Measurements from ENCODE around the gene CCM2.
A peak's percentile ranks its signal among the peaks of the same experiment; 100 is the strongest.

The CCM2 gene

DNA sequence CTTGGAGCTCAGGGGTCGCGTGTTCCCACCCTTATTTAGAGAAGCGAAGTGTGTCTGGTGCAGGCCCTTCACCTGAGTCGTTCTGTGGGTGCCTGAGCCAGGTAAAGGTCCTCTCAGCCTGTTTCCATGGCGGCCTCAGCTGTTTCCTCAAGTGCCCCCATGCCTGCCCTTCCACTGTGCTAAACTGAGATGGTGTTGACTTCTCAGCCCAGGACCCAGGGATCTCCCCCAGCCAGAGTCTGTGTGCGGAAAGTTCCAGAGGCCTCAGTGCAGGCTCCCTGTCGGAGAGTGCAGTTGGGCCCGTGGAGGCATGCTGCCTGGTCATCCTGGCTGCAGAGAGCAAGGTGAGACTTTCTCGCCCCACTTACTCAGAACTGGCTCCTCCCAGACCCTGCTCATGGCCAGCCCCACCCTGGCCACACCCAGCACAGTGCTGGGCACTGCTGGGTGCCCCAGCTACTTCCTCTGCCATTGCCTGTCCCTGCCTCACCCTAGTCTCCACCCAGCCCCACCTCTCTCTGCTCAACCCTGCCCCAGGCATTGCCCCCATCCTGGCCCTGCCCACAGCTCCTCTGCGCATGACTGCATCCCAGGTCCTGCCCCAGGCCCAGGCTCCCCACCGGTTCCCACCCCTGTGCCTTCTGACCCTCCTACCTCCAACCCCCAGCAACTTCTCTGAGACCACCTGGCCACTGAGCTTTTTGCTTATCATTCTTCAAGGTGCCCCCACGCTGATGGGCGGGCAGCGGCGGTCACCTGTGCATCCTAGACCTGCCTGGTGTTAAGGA, 68.4 kb downstream of the CCM2 start:
- no peak for DNase-seq

DNA sequence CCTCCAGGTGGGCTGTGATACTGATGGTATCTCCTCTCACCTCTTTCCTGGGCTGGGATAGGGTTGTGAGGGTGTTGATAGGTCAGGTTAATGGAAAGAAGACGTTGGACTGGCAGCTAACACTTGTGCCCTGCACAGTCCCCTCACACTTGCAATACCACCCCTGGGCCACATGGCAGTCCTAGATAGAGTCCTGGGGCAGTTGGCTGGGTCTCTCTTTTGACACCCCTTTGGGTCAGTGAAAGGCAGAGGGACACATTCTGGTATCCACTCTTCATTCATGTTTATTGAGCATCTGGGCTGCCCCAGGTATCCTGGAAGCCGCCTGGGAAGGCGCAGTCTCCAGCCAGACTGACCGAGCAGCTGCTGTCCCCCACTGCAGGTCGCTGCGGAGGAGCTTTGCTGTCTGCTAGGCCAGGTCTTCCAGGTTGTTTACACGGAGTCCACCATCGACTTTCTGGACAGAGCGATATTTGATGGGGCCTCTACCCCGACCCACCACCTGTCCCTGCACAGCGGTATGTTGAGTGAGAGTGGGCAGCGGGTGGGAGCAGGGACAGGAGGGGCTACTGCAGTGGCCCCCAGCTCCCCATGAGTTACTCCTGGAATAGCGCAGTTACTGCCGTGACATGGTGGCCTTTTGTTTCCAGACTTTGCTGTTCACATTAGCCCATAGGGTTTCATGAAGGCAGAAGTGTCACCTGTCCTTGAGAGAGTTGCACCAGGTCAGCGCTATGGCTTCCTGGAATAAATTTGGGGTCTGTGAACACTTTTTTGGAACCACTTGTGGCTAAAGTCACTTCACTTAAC, 69.6 kb downstream of the CCM2 start:
- no peak for DNase-seq

DNA sequence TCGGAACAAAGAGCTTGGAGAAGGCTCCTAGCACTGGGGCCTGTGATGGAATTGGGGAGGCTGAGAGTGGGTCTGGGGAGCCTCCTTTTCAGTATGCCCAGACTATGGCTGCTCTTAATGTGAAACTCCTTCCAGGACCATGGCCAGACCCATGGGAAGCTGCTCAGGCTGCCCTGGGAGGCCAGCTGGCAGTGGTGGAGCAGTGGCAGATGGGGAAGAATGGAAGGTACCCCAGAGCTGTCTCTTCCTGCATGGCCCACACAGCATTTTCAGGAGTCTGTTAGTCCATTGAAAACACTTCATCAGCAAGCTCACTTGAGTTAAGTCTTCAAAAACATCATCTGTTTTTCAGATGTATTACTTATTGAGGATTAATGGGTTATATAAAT, 70.2 kb downstream of the CCM2 start:
- DNase-seq: peak in 1 of 14 donors; percentile 66

DNA sequence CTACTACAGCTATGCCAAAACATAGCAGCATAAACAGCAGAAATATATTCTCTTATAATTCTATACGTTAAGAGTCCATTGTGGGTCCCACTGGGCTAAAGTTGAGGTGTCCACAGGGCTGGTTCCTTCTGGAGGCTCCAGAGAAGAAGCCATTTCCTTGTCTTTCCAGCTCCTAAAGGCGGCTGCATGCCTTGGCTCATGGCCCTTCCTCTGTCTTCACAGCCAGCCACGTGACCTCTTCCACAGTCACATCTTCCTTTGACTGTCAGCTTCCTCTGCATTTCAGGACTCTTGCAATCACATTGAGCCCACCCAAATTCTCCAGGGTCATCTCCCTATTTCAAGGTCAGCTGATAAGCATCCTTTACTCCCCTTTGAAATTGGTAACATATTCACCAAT, 71.5 kb downstream of the CCM2 start:
- no peak for DNase-seq

DNA sequence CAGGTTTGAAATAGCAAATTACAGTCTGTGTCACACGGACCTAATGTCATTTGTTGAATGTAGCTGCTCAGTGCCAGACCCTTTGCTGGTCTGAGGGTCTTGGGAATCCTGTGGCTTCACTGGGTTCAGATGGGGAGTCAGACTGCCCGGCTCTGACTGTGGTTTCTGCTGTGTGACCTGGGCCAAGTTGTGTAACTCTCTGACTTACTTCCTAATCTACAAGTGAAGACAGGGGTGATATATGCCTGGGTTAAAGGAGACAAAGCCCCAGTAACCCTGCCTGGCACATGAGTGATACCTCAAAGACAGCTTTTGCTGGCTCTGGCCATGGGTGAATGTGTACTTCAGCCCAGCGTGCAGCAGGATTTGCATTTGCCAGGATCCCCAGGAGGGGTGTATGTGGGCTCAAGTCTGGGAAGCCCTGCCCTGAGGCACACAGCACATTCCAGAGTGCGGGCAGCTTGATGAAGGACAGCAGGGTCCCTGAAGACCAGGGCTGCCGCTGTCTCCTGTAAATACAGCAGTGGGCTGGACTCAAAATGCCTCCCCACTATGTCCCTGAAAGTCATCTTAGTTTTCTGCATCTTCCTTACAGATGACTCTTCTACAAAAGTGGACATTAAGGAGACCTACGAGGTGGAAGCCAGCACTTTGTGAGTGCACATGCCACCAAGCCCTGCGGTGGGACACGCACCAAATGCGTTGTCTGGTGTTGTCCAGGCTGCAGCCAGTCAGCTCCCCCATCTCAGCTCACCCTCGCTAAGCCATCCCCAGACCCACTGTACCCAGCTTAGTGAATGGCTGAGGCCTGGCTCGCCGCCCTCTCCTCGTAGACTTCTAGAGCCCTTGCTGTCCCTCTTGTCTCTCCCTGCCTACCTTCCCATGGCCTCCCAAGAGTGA, 72.4 kb downstream of the CCM2 start:
- no peak for DNase-seq

DNA sequence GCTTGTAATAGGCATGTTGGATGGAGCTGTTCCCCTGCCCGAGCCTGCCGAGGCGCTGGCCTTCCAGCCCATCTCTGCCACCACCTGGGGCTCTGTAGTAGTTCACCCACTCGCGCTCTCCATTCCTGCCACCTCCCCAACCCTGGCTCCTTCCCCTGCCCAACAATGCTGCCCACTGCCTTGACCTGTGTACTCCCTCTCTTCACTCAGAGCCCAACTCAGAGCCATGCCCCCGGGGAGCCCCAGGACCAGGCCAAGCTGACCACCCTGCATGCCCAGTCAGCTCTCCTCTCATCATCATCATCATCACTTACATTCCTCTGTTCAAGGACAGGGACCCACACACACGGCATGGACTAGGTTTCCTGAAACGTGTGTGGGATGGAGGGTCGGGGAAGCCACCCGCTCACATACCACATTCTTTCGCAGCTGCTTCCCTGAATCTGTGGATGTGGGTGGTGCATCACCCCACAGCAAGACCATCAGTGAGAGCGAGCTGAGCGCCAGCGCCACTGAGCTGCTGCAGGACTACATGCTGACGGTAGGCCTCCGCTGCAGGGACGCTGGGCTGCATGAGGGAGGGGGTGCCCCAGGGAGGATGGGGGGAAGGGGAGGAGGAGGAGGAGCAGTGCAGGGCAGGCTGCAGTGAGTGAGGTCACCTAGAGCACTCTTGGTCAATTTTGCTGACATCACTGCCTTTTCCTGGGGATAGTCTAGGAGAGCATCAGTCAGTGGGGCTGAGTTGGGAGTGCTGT, 73.2 kb downstream of the CCM2 start:
- peak in 2 of 14 donors; percentile 20 to 39 for DNase-seq

DNA sequence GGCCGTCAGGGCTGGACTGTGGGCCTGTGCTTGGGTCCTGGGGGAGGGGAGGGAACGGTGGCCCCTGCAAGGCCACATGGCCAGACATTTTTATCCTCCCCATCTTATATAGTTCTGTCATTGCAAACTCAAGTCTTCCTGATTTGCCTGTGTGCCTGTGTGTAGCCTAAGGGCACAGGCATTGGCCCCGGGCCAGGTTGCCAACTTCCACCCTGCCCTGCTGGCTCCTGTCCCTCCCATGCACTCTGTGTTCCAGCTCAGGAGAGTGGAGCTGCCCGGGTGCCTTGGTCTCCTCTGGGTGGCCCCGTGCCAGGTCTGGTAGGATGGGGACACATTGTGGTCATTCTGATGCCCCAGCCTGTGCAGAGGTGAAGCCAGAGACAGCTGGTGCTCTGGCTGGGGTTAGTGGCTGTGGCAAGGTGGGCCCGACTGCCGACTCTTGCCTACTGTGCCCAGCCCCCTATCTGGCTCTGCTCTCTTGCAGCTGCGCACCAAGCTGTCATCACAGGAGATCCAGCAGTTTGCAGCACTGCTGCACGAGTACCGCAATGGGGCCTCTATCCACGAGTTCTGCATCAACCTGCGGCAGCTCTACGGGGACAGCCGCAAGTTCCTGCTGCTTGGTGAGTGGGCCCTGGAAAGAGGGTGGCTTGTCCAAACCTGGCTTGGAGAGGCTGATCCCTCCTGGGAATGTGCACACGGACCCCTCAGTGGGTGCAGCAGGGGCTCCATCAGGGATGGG, 74.0 kb downstream of the CCM2 start:
- peak in 5 of 14 donors; percentile 21 to 47 (median 35) for DNase-seq

DNA sequence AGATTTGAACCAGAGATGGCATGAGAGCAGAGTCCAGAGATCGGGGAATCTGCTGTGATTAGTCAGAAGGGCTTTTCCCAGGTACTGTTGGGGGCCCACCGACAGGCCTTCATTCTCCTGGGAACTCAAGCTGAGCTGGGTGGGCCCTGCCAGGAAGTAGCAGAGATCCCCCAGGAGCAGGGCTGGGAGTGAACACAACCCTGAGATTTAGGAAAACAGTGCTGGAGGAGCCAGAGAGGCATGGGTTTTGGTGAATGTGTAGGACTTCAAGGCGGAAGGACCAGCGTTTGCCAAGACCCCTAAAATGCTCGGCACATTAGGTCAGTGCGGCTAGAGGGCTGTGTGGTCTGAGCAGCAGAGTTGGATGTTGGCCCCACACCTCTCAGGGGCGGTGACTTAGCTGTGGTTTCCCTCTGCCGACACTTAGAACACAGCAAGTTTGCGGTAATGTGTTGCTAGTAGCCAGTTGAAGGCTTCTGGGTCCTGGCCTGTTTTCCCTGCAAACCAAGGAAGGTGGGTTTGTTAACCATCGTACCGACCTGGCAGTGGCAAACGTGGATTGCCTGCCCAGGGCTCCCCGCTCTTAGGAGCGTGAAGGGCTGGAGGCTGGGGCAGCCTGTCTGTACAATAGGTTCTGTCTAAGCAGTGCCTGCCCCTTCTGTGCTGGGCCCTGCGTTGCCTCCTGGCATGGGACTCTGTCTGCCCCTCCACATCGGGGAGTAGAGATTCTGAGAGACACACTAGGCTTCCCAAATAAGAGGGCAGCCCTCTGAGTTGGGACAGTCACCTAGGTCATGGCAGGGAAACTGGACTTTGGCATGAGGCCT, 74.7 kb downstream of the CCM2 start:
- DNase-seq: no peak

DNA sequence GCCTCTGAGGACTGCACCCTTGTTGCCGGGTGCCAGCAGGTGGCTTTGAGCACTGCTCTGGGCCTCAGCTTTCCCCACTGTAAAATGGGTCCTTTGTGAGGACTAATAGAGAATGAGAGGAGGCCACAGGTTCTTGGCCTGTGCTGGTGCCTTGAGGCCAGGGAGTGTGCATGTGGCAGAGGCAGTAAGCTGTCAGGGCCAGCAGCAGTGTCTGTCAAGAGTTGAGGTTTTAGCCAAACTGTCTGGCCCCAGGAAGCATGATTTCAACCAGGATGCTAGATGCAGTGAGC, 75.3 kb downstream of the CCM2 start:
- no peak for DNase-seq

DNA sequence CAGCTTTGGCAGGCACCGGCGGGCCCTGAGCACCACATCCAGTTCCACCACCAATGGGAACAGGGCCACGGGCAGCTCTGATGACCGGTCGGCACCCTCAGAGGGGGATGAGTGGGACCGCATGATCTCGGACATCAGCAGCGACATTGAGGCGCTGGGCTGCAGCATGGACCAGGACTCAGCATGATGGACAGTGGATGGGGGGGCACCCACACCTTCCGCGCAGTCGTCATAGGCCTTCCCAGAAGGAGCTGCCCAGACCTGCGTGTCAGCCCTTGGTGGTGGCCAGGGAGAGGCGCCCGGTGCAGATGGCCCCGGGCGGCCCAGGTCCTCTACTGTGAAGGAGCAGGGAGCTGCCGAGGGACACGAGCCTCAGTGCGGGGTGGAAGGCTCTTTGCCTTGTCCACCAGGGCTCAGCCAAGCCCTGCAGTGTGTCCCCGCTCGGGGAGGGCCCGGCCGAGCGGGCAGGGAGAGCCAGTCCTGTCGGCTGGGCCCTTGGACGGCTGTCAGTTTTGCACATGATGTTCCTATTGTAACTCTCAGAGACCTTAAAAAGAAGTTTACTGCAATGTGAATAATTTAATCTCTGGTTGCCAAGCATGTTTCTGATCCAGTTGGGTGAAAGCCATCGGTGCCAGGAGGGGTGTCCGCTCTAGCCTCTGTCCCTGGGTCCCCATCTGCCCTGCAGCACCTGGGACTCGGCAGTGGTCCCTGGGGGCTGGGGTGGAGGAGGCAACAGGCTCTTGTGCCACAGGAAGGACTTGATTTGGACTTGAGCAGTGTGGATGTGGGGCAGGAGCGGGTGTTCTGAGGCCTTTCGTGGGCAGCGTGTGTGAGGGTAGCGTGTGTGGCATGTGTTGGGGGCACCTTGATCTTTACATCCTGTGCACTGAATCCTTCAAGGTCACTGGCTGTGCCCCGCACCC, 76.1 kb downstream of the CCM2 start:
- peak in 1 of 14 donors; percentile 9 for DNase-seq

DNA sequence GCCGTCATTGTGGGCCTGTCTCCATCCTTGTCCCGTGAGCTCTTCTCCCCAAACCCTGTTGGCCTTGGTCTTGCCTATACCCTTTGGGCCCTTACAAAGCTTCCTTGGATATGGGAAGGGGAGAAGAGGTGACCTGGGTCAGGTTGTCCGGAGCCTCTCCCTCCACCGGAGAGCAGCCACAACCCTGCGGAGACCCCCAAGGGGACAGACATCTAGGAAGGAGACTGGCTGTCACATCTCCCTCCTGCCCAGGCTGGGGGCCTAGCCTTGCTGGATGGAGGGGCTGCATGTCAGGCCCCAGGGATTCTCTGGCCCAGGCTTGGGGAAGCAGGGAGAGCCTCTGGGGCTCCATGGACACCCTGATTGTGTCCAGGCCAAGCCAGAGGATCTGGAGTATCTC, 76.9 kb downstream of the CCM2 start:
- no peak for DNase-seq

DNA sequence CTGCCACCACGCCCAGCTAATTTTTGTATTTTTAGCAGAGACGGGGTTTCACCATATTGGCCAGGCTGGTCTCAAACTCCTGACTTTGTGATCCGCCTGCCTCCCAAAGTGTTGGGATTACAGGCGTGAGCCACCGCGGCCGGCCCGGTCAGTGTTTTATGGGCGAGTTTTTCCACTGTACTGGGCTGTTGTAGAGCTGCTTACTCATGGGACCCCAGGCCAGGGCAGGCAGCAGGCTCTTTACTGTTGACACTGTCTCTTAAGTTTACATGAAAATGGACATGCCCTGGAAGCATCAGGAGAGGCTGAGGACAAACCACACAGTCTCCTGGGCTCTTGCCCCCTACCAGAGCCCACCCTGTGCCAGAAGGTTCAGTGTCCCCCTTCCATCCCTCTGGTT, 77.6 kb downstream of the CCM2 start:
- no peak for DNase-seq

DNA sequence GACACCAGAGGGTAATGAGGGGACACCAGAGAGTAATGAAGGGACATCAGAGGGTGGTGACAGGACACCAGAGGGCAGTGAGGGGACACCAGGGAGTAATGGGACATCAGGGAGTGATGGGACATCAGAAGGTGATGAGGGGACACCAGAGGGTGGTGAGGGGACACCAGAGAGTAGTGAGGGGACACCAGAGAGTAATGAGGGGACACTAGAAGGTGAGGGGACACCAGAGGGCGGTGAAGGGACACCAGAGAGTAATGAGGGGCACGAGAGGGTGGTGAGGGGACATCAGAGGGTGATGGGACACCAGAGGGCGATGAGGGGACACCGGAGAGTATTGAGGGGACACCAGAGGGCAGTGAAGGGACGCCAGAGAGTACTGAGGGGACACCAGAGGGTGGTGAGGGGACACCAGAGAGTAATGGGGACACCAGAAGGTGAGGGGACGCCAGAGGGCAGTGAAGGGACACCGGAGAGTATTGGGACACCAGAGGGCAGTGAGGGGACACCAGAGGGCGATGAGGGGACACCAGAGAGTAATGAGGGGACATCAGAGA, 78.2 kb downstream of the CCM2 start:
- DNase-seq: no peak

DNA sequence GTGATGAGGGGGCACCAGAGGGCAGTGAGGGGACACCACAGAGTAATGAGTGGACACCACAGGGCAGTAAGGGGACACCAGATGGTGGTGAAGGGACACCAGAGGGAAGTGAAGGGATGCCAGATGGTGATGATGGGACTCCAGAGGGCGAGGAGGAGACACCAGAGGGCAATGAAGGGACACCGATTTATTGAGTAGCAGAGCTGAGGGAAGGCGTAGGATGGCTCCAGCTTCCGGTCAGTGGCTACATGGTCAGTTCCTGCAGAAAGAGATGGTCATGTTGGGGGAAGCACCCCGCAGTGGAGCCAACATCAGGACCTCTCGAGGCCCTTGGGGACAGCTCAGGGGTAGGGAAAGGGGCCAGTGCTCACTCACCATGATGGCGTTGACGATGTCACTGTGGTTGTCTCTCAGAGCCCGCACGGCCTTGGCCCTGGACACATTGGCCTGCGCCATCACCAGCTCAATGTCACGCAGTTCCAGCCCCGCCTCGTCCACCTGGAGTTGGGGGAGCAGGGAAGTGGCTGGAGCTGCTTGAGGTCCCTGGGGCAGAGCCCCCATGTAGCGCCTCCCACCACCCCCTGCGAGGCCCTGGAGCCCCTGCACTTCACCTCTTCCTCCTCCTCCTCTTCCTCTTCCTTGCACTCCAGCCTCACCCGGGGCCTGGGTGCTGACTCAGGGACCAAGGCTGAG, 80.4 kb downstream of the CCM2 start:
- DNase-seq: peak in 1 of 14 donors; percentile 38

DNA sequence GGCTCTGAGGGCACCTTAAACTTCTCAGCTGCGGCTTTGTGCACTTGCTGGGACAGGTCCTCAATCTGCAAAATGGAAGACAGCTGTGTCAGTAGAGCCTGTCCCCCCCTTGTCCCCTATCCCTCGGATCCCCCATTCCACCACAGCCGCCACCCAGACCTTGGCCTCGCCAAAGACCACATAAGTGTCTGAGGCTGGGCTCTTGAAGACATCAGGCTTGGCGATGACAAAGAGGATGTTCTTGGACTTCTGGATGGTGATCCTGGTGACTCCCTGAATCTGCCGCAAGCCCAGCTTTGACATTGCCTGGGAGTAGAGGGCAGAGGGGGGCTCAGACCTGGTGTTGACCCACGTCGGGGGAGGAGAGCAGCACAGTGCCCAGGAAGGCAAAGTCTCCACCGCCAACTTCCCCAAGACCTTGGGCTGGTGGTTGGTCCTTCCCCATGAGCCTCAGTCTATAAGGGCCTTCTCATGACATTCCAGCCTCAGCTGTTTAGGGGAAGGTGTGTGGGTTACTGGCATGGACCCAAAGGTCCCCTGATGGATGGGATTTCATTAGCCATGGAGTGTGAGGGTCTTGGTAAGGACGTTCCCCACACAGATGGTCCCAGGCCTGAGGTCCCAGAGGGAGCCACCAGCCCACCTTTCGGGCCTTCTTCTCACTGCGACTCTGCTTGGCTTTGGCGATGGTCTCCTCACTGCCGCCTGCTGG, 81.1 kb downstream of the CCM2 start:
- DNase-seq: no peak

DNA sequence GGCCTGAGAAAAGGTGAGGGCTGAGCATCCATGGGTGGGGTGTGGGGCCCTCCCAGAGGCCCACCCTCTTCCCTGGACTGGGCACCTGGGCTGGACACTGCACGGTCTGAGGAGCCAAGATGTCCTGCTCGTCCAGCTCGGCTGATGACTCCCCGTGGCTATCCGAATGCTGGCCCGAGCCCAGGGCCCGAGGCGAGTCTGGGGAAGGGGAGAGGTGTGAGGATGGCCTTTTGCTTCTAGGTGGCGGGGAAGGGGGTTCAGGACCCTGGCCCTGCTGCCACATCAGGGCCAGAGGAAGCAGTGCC, 81.6 kb downstream of the CCM2 start:
- no peak for DNase-seq

DNA sequence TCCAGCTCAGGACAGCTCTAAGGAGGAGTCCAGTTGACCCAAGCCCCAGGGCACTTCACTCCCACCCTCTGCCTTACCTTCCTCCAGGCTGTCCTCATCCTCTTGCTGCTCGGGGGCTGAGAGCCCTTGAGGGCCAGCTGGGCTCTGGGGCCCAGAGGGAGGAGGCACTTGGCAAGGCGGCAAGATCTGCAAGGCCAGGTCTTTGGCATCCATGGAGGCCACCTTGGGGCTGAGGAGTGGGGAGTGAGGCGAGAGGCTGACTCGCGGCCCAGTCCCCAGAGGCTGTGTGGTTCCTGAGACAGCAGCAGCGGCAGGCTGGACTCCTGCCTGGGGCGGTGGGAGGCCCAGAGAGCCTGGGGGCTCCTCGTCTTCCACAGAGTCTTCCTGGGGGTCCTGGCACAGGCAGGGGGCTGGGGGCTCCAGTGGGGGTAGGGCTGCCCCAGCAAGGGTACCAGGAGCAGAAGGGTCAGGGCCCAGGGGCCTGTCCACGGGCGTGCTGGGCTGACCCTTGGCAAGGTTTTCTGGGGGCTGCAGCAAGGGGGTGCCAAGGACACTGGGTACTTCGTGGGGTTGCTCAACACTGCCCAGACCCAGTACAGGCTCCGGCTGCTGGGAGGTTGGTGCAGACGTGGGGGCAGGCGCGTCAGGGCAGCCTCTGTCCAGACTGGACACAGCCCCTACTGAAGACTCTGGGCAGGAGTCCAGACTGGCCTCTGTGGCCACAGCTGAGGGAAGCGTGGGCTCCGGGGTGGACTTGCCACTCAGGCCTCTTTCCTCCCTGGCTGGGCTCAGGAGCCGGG, 82.2 kb downstream of the CCM2 start:
- peak in 10 of 14 donors; percentile 26 to 78 (median 59) for DNase-seq

Measured in C1 segment of cervical spinal cord (tissue), 14 donors.